RCC 7860 (cell line): ENCODE data around the gene WDR54.

Experiments
- DNase-seq: peaks from one replicate; pipeline ENCODE4 v3.0.0-alpha.2; 2015; ENCODE audit warnings: low spot score
- FAIRE-seq: peaks from 2 replicates; lab custom pipeline; 2012; peaks lifted over from hg19 to GRCh38; lab: Jason Lieb, UNC

WDR54 gene

GRCh38 chr2:74421221-74421870 is at the start of gene WDR54, which contains the start of gene C2orf81:
WDR54 (plus strand) TSS chr2:74421730; CDS start chr2:74422154, 424 bp downstream.
C2orf81 (minus strand) TSS chr2:74421619; CDS start chr2:74421560, 59 bp downstream.
- FAIRE-seq (no peak), DNase-seq (peak; percentile 82)

GRCh38 chr2:74372674-74373073 is 48.9 kb upstream of the WDR54 start:
- no peak for FAIRE-seq
- no peak for DNase-seq

GRCh38 chr2:74373221-74373676 is 48.3 kb upstream of the WDR54 start:
- FAIRE-seq (no peak), DNase-seq (no peak)

GRCh38 chr2:74373985-74374384 is 47.5 kb upstream of the WDR54 start:
- DNase-seq (no peak), FAIRE-seq (no peak)

GRCh38 chr2:74374509-74375205 is 46.9 kb upstream of the WDR54 start:
- DNase-seq (no peak), FAIRE-seq (no peak)

- DNase-seq: no peak
- no peak for FAIRE-seq
These were observed 45.7 kb upstream of the WDR54 start for GRCh38 chr2:74375838-74376237.

GRCh38 chr2:74378007-74378406 is 43.5 kb upstream of the WDR54 start:
- DNase-seq (no peak), FAIRE-seq (no peak)

- no peak for FAIRE-seq
- no peak for DNase-seq
These were observed 41.4 kb upstream of the WDR54 start, which contains the start of gene DCTN1 for GRCh38 chr2:74379851-74380789. DCTN1 (minus strand) TSS chr2:74380311; CDS start chr2:74380037, 274 bp downstream.

- DNase-seq: no peak
- FAIRE-seq: no peak
These were observed 39.8 kb upstream of the WDR54 start for GRCh38 chr2:74381751-74382150.

GRCh38 chr2:74383254-74383653 is 38.3 kb upstream of the WDR54 start:
- DNase-seq: no peak
- no peak for FAIRE-seq

- DNase-seq (no peak), FAIRE-seq (no peak)
These were observed 37.5 kb upstream of the WDR54 start for GRCh38 chr2:74384051-74384450.

GRCh38 chr2:74385396-74385795 is 36.1 kb upstream of the WDR54 start:
- DNase-seq (no peak), FAIRE-seq (no peak)

- FAIRE-seq (no peak), DNase-seq (no peak)
These were observed 34.2 kb upstream of the WDR54 start for GRCh38 chr2:74387346-74387745.

- FAIRE-seq (no peak), DNase-seq (no peak)
These were observed 30.9 kb upstream of the WDR54 start for GRCh38 chr2:74390606-74391005.

- DNase-seq: peak; percentile 19
- FAIRE-seq: no peak
These were observed 30.3 kb upstream of the WDR54 start for GRCh38 chr2:74391209-74391579.

GRCh38 chr2:74391580-74392448 is 29.7 kb upstream of the WDR54 start:
- peak; percentile 62 for FAIRE-seq

GRCh38 chr2:74392449-74392743 is 29.1 kb upstream of the WDR54 start:
- FAIRE-seq: no peak
- DNase-seq: no peak

More at GRCh38 chr2:74391580-74392448, 29.7 kb upstream of the WDR54 start:
- peak; percentile 77 for DNase-seq

GRCh38 chr2:74393525-74393924 is 28.0 kb upstream of the WDR54 start:
- FAIRE-seq (no peak), DNase-seq (no peak)

GRCh38 chr2:74396149-74396548 is 25.4 kb upstream of the WDR54 start:
- no peak for DNase-seq
- no peak for FAIRE-seq

GRCh38 chr2:74399785-74400184 is 21.7 kb upstream of the WDR54 start:
- DNase-seq: no peak
- FAIRE-seq: no peak
